Neuron (in vitro differentiated cells): ENCODE measurements around the gene BEGAIN.

Experiments
- H2AFZ ChIP-seq: one replicate; pipeline ENCODE4 v1.6.1; 2013; ENCODE audit warnings: low read depth, mild to moderate bottlenecking, inconsistent platforms, low read length, moderate library complexity
- H3K27me3 ChIP-seq: one replicate; pipeline ENCODE4 v1.6.1; 2013; ENCODE audit warnings: low read length; ENCODE audit not compliant: insufficient read depth
- H3K36me3 ChIP-seq: one replicate; pipeline ENCODE4 v1.6.1; 2013; ENCODE audit warnings: low read length; ENCODE audit not compliant: insufficient read depth
- H3K4me1 ChIP-seq: one replicate; pipeline ENCODE4 v1.6.1; 2013; ENCODE audit warnings: low read length; ENCODE audit not compliant: insufficient read depth
- H3K4me3 ChIP-seq: 2 replicates; pipeline ENCODE4 v1.5.1; 2013; ENCODE audit warnings: mild to moderate bottlenecking, low read length, moderate library complexity
- H3K9me3 ChIP-seq: one replicate; pipeline ENCODE4 v1.6.1; 2013; ENCODE audit warnings: low read length

Gene BEGAIN

DNA sequence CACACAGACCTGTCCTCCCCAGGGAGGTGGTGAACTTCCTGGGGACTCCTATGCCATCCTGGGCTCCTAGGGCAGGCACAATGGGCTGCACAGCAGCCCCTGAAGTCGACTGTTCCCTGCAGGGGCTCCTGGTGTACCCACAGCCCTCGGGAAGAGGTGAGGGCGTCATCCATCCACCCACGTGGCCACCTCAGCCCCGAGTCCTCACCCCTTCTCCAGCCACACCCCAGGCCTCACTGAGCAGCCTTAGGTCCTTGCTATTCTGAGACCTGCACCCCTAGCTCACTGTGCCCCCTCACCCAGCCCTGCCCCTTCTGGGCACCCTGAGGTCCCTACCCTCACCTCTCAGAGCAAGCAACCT is 38.9 kb downstream of the BEGAIN start:
- H3K36me3 ChIP-seq = no peaks in the 10 kb centered on the region
- H3K4me3 ChIP-seq = no peak overlapping the region
- H3K4me1 ChIP-seq = peaks cover 5% of the 10 kb centered on the region
- H2AFZ ChIP-seq = no peak overlapping the region
- peaks cover 5% of the 10 kb centered on the region for H3K27me3 ChIP-seq
- H3K9me3 ChIP-seq = no peaks in the 10 kb centered on the region

DNA sequence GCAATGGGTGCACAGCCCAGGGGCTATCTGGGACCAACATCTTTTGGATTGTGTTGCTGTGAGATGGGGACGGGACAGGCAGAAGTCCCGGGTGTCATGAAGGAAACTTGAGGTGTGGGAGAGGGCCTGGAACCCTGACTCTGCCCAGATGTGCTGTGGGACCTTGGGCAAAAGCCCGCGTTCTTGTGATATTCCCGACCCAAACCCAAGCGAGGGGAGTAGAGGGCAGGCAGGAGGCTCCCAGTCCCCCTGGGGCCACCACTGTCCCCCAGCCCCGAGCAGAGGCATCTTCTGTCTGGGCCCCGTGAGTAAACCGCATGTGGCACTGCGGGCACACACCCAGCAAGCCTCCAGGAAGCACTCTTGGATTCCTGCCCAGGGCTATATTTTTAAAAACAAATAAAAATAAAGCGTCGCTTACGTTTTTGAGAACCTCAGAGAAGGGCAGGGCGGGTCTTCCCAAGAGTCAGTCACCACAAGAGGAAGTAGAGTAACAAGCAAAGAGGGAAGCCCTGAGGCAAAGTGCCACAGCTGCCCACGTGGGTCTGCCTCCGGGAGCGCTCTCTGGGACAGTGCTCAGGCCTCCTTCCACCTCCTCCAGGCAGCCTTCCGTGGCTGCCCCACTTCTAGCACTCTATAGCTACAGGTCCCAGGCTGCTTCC is 39.5 kb downstream of the BEGAIN start:
- no peaks in the 10 kb centered on the region for H3K36me3 ChIP-seq
- no peak overlapping the region for H2AFZ ChIP-seq
- no peaks in the 10 kb centered on the region for H3K9me3 ChIP-seq
- H3K4me1 ChIP-seq = peaks cover 5% of the 10 kb centered on the region
- H3K4me3 ChIP-seq = no peak overlapping the region
- H3K27me3 ChIP-seq = peaks cover 4% of the 10 kb centered on the region

DNA sequence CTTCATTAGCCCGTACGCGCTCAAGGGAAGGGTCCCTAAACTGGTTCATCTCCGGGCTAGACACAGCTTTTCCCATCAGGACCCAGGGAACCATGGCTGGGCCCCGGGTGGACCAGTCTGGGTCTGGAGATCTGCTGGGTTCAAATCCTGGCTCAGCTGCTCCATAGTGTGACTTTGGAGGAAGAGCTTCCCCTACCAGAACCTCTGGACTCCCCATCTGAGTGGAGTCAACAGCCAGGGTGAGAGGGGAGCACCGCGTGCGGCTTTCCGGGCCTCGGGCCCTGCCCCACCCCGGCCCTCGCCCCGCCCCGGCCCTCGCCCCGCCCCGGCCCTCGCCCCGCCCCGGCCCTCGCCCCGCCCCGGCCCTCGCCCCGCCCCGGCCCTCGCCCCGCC is 41.2 kb downstream of the BEGAIN start:
- H3K27me3 ChIP-seq = no peaks in the 10 kb centered on the region
- H3K9me3 ChIP-seq = no peaks in the 10 kb centered on the region
- no peak overlapping the region for H3K4me3 ChIP-seq
- no peaks in the 10 kb centered on the region for H3K36me3 ChIP-seq
- no peak overlapping the region for H2AFZ ChIP-seq
- peaks cover 5% of the 10 kb centered on the region for H3K4me1 ChIP-seq

GRCh38 chr14:100545359-100545758 is 41.9 kb downstream of the BEGAIN start:
- Histone ChIP-seq H3K36me3 (no peaks in the 10 kb centered on the region), H2AFZ (no peak overlapping the region), H3K9me3 (no peaks in the 10 kb centered on the region), H3K4me3 (no peak overlapping the region), H3K27me3 (no peaks in the 10 kb centered on the region), H3K4me1 (peaks cover 5% of the 10 kb centered on the region)

DNA sequence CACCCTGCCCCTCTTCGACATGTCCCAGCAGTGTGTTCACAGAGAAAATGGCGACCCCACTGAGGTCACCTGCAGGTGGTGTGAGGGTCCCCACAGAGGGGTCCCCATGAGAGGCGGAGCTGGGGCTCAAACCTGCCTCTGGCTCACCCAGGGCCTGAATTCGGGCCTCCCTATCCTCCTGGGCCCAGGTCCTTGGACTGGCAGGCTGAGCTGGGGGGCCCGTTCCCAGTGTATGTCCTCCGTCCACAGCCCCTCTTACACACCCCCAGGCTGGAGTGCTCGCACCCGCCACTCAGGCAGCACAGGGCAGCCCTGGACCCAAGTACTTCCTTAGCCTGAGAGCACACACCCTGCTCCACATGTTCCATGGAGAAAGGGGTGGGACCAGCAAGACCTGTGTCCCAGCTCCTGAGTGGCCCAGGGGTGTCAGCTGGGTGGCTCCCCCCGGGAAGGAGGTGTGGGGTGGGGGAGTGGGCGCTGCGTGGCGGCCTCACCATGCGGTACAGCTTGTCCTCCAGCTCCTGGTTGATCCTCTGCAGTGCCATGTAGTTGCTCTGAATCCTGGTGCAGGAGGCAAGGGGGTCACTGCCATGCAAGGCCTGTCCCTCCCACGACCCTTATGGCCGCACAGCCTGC is 42.6 kb downstream of the BEGAIN start:
- Histone ChIP-seq H3K9me3 (no peaks in the 10 kb centered on the region), H3K4me3 (no peak overlapping the region), H3K27me3 (no peaks in the 10 kb centered on the region), H3K4me1 (peaks cover 5% of the 10 kb centered on the region), H2AFZ (no peak overlapping the region), H3K36me3 (no peaks in the 10 kb centered on the region)

GRCh38 chr14:100543471-100544455 is 43.5 kb downstream of the BEGAIN start:
- H3K27me3 ChIP-seq = no peaks in the 10 kb centered on the region
- H3K4me1 ChIP-seq = peaks cover 5% of the 10 kb centered on the region
- H3K4me3 ChIP-seq = no peak overlapping the region
- H3K36me3 ChIP-seq = no peaks in the 10 kb centered on the region
- H3K9me3 ChIP-seq = no peaks in the 10 kb centered on the region
- H2AFZ ChIP-seq = no peak overlapping the region

DNA sequence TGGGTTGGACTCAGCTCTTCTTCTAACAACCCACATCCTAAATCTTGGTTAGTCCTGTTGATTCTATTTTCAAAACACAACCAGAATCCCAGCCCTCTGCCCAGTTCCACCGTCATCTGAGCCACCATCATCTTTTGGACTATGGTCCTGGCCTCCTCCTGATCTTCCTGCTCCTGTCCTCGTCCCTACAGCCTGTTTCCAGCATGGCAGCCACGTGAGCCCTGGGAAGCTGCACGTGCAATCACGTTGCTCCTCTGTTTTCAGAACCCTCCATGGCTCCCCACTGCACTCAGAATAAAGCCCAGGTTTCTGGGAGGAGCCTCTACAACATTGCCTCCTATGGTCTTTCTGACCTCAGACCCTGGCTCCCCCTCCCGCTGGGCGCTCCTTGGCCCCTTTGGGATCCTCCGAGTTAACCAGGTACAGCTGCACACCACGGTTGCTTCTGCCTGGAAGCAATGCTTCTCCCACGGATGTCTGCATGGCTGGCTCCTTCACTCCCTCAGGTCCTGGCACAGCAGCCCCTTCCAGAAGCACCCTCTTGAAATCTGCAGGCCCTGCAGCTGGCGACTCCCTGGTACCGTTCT is 44.5 kb downstream of the BEGAIN start:
- Histone ChIP-seq H3K4me1 (peaks cover 5% of the 10 kb centered on the region), H3K27me3 (no peaks in the 10 kb centered on the region), H3K36me3 (no peaks in the 10 kb centered on the region), H2AFZ (no peak overlapping the region), H3K9me3 (no peaks in the 10 kb centered on the region), H3K4me3 (no peak overlapping the region)

- Histone ChIP-seq H3K4me3 (no peak overlapping the region), H3K4me1 (peaks cover 5% of the 10 kb centered on the region), H2AFZ (no peak overlapping the region), H3K27me3 (no peaks in the 10 kb centered on the region), H3K36me3 (no peaks in the 10 kb centered on the region), H3K9me3 (no peaks in the 10 kb centered on the region)
These were observed 45.3 kb downstream of the BEGAIN start for GRCh38 chr14:100541621-100542560.

GRCh38 chr14:100540926-100541620 is 46.1 kb downstream of the BEGAIN start:
- Histone ChIP-seq H3K4me3 (no peak overlapping the region), H3K9me3 (no peaks in the 10 kb centered on the region), H3K36me3 (no peaks in the 10 kb centered on the region), H3K4me1 (peaks cover 5% of the 10 kb centered on the region), H2AFZ (no peak overlapping the region), H3K27me3 (no peaks in the 10 kb centered on the region)

DNA sequence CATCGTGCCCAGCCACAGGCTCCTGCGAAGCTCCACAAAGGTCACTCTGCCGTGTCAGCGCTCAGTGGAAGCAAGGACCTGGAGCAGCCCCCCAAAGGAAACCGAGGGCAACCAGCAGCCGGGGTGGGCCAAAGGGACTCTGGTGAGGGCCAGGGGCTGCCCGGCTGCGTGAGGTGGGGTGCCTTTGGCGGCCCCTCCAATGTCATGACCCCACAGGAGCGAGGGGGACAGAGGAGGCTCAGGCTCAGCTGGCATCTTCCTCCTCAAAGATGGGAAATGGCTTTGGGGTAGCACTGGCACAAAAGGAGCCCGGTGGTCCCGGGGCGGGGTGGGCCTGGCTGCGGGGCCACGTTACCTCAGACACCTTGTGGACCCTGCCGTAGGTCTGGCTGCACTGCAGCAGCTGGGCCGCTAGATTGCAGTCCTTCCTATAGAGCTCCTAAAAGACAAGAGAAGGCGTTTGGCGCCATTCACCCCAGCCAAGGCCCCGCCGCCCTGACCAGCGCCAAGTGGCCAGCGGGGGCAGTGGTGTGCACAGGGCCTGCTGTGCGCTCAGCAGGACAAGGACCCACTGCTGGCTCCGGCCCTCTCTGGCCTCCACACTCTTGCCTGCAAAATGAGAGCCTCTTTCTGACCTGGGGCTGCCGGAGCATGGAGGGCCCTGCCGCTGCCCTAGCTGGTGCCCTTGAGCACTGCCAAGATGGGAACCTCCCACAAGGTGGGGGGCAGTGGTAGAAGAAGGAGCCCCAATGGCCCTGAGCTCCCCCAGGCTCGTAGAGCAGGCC is 46.9 kb downstream of the BEGAIN start:
- no peaks in the 10 kb centered on the region for H3K27me3 ChIP-seq
- H3K36me3 ChIP-seq = no peaks in the 10 kb centered on the region
- no peak overlapping the region for H3K4me3 ChIP-seq
- no peak overlapping the region for H2AFZ ChIP-seq
- H3K4me1 ChIP-seq = peaks cover 5% of the 10 kb centered on the region
- no peaks in the 10 kb centered on the region for H3K9me3 ChIP-seq

DNA sequence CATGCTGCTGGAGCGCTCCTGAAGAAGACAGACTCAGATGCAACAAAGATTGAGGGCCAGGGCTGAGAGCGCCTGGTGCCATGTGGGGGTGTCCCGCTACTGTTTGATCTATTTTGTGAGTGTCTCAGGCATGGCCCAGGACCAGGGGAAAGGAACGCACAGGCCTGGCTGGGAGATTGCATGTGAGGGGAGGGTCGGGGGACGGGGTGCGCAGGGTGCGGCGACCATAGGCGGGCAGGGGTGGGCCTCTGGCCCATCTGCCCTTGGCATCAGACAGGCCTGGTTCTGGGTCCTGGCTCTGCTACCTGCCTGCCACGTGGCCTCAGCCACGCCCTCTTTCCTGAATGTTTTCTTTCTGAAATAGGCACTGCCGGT is 47.5 kb downstream of the BEGAIN start:
- H3K4me3 ChIP-seq = no peak overlapping the region
- H3K4me1 ChIP-seq = peaks cover 2% of the 10 kb centered on the region
- H3K36me3 ChIP-seq = no peaks in the 10 kb centered on the region
- no peak overlapping the region for H2AFZ ChIP-seq
- H3K27me3 ChIP-seq = no peaks in the 10 kb centered on the region
- H3K9me3 ChIP-seq = no peaks in the 10 kb centered on the region
